ENCODE data around the gene GHR. TPM values are rescaled to one million over a fixed set of nuclear protein-coding genes. Genes with fewer than 3 reads are reported as not detected.

The GHR gene
- total RNA-seq, 1 experiment from 2014 or later: 2.2 TPM

GRCh38 chr5:42770003-42770402, 346.8 kb downstream of the GHR start:
- TF ChIP-seq EZH2 (IDR thresholded peaks at IDR 0.05; ENCODE audit: low read length, unreplicated experiment): no peak
- no peak for TF ChIP-seq CTCF (conservative IDR thresholded peaks at IDR 0.05; ENCODE audit: low read depth, low read length)
- TF ChIP-seq EZH2phosphoT487 (IDR thresholded peaks at IDR 0.05; ENCODE audit: borderline replicate concordance, low read length): no peak
- Histone ChIP-seq H3K9me2 (replicated peaks; ENCODE audit: low read length) (no peaks in the 10 kb centered on the region), H3K79me2 (ENCODE audit: low read length) (no peaks in the 10 kb centered on the region), H2AFZ (ENCODE audit: low read length) (no peak overlapping the region), H3K27me3 (ENCODE audit: low read length) (no peaks in the 10 kb centered on the region), H3K9ac (ENCODE audit: low read length) (no peak overlapping the region), H3K4me1 (ENCODE audit: insufficient read depth, low read length) (peaks cover 24% of the 10 kb centered on the region), H3K9me3 (ENCODE audit: low read length) (no peaks in the 10 kb centered on the region), H3K27ac (ENCODE audit: low read length) (no peak overlapping the region), H3F3A (ENCODE audit: low read length, unreplicated experiment) (no peaks in the 10 kb centered on the region), H3K4me2 (ENCODE audit: low read length) (no peak overlapping the region), H4K20me1 (ENCODE audit: low read length) (no peaks in the 10 kb centered on the region), H3K4me3 (ENCODE audit: low read length) (no peak overlapping the region), H3K36me3 (ENCODE audit: low read depth, low read length) (no peaks in the 10 kb centered on the region)
- no TSS peak for BruUV-seq (replicated peaks)
- no peak for ATAC-seq
- POLR2A ChIA-PET (ENCODE audit: unreplicated experiment): no interaction called here
- intact Hi-C loops (cut with micrococcal nuclease): no loop called here
- CTCF ChIA-PET: no interaction called here
- DNase-seq: no peak

All from PC-3 (cell line).